Panc1 (cell line): ENCODE data around the gene CHST5. TPM values are rescaled to one million over a fixed set of nuclear protein-coding genes. Genes with fewer than 3 reads are reported as not detected.

Experiments
- ATAC-seq: fragments of 200-7000 bp; cut with Tn5 transposase; 2 replicates; pipeline ENCODE4 v1.9.1; 2020; ENCODE audit warnings: mild to moderate bottlenecking, moderate library complexity
- BruUV-seq: library from RNA; stranded (reverse); fragments of 400-500 nt; replicated peaks from 2 replicates; lab custom pipeline; 2021; lab: Mats Ljungman, UMichigan
- CTCF ChIA-PET: fragments of 300-600 bp; sonication (Branson Sonifier 250); formaldehyde crosslinking; loops from one replicate; lab custom pipeline; 2022; ENCODE audit warnings: antibody characterized with exemption; lab: Charles Lee
- POLR2A ChIA-PET: fragments of 300-600 bp; sonication (Branson Sonifier 250); formaldehyde crosslinking; loops from one replicate; lab custom pipeline; 2022; ENCODE audit warnings: antibody characterized with exemption; lab: Charles Lee
- DNase-seq: peaks from one replicate; pipeline ENCODE4 v3.0.0-alpha.2; 2010; ENCODE audit warnings: low read depth, low spot score
- H3K27ac ChIP-seq: 2 replicates; pipeline ENCODE4 v1.5.1; 2011; ENCODE audit warnings: mild to moderate bottlenecking, low read length, inconsistent platforms
- H3K27me3 ChIP-seq: fragments of 200-500 bp; sonication (Bioruptor generic); 2 replicates; pipeline ENCODE4 v1.6.0; 2014; ENCODE audit warnings: low read length, inconsistent platforms; ENCODE audit not compliant: control insufficient read depth, insufficient read depth
- H3K36me3 ChIP-seq: fragments of 200-500 bp; sonication (Bioruptor generic); 2 replicates; pipeline ENCODE4 v1.5.1; 2014; ENCODE audit warnings: inconsistent platforms, mild to moderate bottlenecking, low read length, moderate library complexity; ENCODE audit not compliant: control insufficient read depth, insufficient read depth
- H3K4me1 ChIP-seq: 2 replicates; pipeline ENCODE4 v1.5.1; 2011; ENCODE audit warnings: inconsistent platforms, mild to moderate bottlenecking, low read length, moderate library complexity; ENCODE audit not compliant: control insufficient read depth, insufficient read depth
- H3K4me3 ChIP-seq, 2 experiments: 2 replicates each; pipeline ENCODE4 v1.5.1; 2011 to 2012; ENCODE audit warnings: low read depth in 2 of 2, low read length in 2 of 2, mild to moderate bottlenecking in 2 of 2, inconsistent platforms in 1 of 2, moderate library complexity in 1 of 2
- H3K9me3 ChIP-seq: fragments of 200-500 bp; sonication (Bioruptor generic); 2 replicates; pipeline ENCODE4 v1.5.1; 2014; ENCODE audit warnings: low read depth, mild to moderate bottlenecking, inconsistent platforms, low read length, moderate library complexity; ENCODE audit not compliant: control insufficient read depth, insufficient read depth
- CTCF ChIP-seq: fragments of 450-650 bp; IDR thresholded peaks from 2 replicates; pipeline ENCODE4 v1.5.1; 2017; ENCODE audit warnings: mild to moderate bottlenecking
- POLR2AphosphoS5 ChIP-seq: IDR thresholded peaks from 2 replicates; pipeline ENCODE4 v1.6.1; 2012; ENCODE audit warnings: mild to moderate bottlenecking, low read depth, low read length, moderate library complexity
- REST ChIP-seq, 2 experiments: IDR thresholded peaks; 2 replicates each; pipeline ENCODE4 v1.6.1; 2011 to 2012; ENCODE audit warnings: low read depth in 2 of 2, control low read depth in 1 of 2, low read length in 1 of 2, mild to moderate bottlenecking in 1 of 2, moderate library complexity in 1 of 2; ENCODE audit not compliant: insufficient read depth in 1 of 2
- SIN3A ChIP-seq: IDR thresholded peaks from 2 replicates; pipeline ENCODE4 v1.6.1; 2012; ENCODE audit warnings: low read depth, mild to moderate bottlenecking, low read length, moderate library complexity, borderline replicate concordance; ENCODE audit not compliant: insufficient read depth
- TCF7L2 ChIP-seq: IDR thresholded peaks from 2 replicates; pipeline ENCODE4 v1.6.1; 2011; ENCODE audit warnings: mild to moderate bottlenecking, low read depth, low read length, inconsistent platforms
- in situ Hi-C: cut with HindIII; loops from 2 replicates; pipeline ENCODE4 v1.10.0; 2016; ENCODE audit warnings: low sequenced_read_pairs, low pct_unique_long_range_greater_than_20kb
- intact Hi-C: fragments of 100-400 bp; cut with micrococcal nuclease; formaldehyde crosslinking; loops from one replicate; pipeline ENCODE4 v1.10.0; 2022; ENCODE audit not compliant: unreplicated experiment
- total RNA-seq: library from RNA; stranded (reverse); gene quantifications from one replicate; pipeline ENCODE4 v1.2.1, GENCODE V29; 2021; ENCODE audit not compliant: unreplicated experiment

Gene CHST5
- total RNA-seq, 1 experiment from 2014 or later: 0.15 TPM

GRCh38 chr16:75578212-75578611 is 42.3 kb upstream of the CHST5 start:
- DNase-seq (no peak), ATAC-seq (no peak)
- no peaks in the 10 kb centered on the region for H3K27me3 ChIP-seq
- CTCF ChIA-PET: no interaction called here
- H3K36me3 ChIP-seq: peaks cover 2% of the 10 kb centered on the region; the same call in 1 of the 2 replicates
- no peaks in the 10 kb centered on the region for H3K4me1 ChIP-seq
- no peak overlapping the region for H3K4me3 ChIP-seq
- H3K27ac ChIP-seq: no peak overlapping the region
- POLR2A ChIA-PET: no interaction called here
- H3K9me3 ChIP-seq: no peaks in the 10 kb centered on the region
- TF ChIP-seq POLR2AphosphoS5 (no peak), SIN3A (no peak), TCF7L2 (no peak), REST (IDR thresholded peaks at IDR 0.05; ENCODE audit: insufficient read depth in 1 of 2, low read depth in 2 of 2, low read length in 1 of 2) (no peak), CTCF (no peak)
- intact Hi-C loops (no loop called here), in situ Hi-C loops (no loop called here)
- BruUV-seq: no TSS peak

DNA sequence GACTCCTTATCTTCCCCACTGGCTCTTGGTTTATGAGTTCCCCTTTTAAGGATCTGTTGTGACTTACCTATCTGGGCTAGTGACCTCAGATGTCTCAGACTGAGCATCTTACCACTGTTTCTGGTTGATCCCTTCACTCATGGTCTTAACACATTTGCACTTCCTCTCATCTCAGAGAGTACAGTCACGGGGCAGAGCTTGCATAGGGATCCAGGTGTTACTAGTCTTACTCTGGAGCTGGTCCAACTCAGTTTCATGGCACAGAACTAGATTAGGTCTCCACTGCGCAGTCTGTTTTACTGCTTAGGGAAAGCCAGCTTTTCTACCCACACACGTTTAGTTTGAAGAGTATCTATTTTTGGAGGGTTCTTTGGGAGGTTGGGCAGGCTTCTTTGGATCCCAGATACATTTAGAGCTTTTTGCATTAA is 40.5 kb upstream of the CHST5 start:
- no TSS peak for BruUV-seq
- CTCF ChIA-PET: interaction anchor here (0.5 kb wide), 1 partner anchor 43 kb away, joined by 3 read pairs; no protein-coding TSS in a partner anchor

More for the DNA sequence above, 40.5 kb upstream of the CHST5 start:
- Histone ChIP-seq H3K27ac (no peak overlapping the region), H3K9me3 (no peaks in the 10 kb centered on the region), H3K4me1 (no peaks in the 10 kb centered on the region), H3K36me3 (peaks cover 4% of the 10 kb centered on the region; the same call in 1 of the 2 replicates), H3K27me3 (no peaks in the 10 kb centered on the region), H3K4me3 (no peak overlapping the region)
- TF ChIP-seq SIN3A (no peak), POLR2AphosphoS5 (no peak), TCF7L2 (no peak), REST (IDR thresholded peaks at IDR 0.05; ENCODE audit: insufficient read depth in 1 of 2, low read depth in 2 of 2, low read length in 1 of 2) (no peak), CTCF (no peak)
- in situ Hi-C loops: no loop called here
- intact Hi-C loops: no loop called here
- ATAC-seq (no peak), DNase-seq (no peak)
- POLR2A ChIA-PET: no interaction called here
